CMK (cell line): ENCODE measurements around the gene SRGN.

Source experiments
- DNase-seq: peaks from one replicate; pipeline ENCODE4 v3.0.0-alpha.2; 2010; ENCODE audit warnings: low read depth

Gene SRGN

GRCh38 chr10:69061305-69062161, 26.4 kb upstream of the SRGN start:
- no peak for DNase-seq

GRCh38 chr10:69062901-69063300, 25.0 kb upstream of the SRGN start:
- no peak for DNase-seq

- DNase-seq: no peak
These were observed 23.1 kb upstream of the SRGN start for GRCh38 chr10:69064762-69065328.

GRCh38 chr10:69065406-69066361, 22.2 kb upstream of the SRGN start:
- DNase-seq: no peak

- no peak for DNase-seq
These were observed 20.7 kb upstream of the SRGN start for GRCh38 chr10:69067189-69067588.

GRCh38 chr10:69068549-69068948, 19.4 kb upstream of the SRGN start:
- no peak for DNase-seq

- DNase-seq: no peak
These were observed 18.5 kb upstream of the SRGN start for GRCh38 chr10:69069090-69070042.

- DNase-seq: no peak
These were observed 17.0 kb upstream of the SRGN start for GRCh38 chr10:69070951-69071350.

GRCh38 chr10:69071610-69072009, 16.3 kb upstream of the SRGN start:
- no peak for DNase-seq

GRCh38 chr10:69073026-69073425, 14.9 kb upstream of the SRGN start:
- DNase-seq: no peak

- DNase-seq: no peak
These were observed 14.1 kb upstream of the SRGN start for GRCh38 chr10:69073736-69074364.

GRCh38 chr10:69074532-69074931, 13.4 kb upstream of the SRGN start:
- no peak for DNase-seq

- DNase-seq: no peak
These were observed 12.5 kb upstream of the SRGN start for GRCh38 chr10:69075431-69075830.

GRCh38 chr10:69078311-69078710, 9.6 kb upstream of the SRGN start:
- no peak for DNase-seq

- DNase-seq: no peak
These were observed 7.7 kb upstream of the SRGN start for GRCh38 chr10:69080226-69080625.

- no peak for DNase-seq
These were observed 1.8 kb upstream of the SRGN start for GRCh38 chr10:69086001-69086509.

GRCh38 chr10:69088471-69088769, 517 bp downstream of the SRGN start:
- no peak for DNase-seq

- DNase-seq: no peak
These were observed 1.0 kb downstream of the SRGN start for GRCh38 chr10:69088801-69089501.

GRCh38 chr10:69089638-69090599, 2.0 kb downstream of the SRGN start:
- DNase-seq: no peak
